HG03060 (cell line): ENCODE results near the gene TMC1.

Experiments used
- ATAC-seq: cut with Tn5 transposase; IDR thresholded peaks from one replicate; pipeline ENCODE4 v1.9.1; 2021; ENCODE audit warnings: low read depth, moderate number of reproducible peaks; ENCODE audit not compliant: unreplicated experiment

TMC1 gene

DNA sequence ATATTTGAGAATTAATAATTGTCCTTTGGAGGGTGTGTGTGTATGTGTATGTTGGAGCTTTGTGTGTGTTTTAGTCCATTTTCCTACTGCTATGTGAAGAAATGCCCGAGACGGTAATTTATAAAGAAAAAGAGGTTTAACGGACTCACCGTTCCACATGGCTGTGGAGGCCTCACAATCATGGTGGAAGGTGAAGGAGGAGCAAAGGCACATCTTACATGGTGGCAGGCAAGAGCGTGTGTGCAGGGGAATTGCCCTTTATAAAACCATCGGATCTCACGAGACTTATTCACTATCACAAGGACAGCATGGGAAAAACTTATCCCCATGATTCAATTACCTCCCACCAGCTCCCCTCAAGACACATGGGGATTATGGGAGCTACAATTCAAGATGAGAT is 44.1 kb downstream of the TMC1 start:
- ATAC-seq = no peak

DNA sequence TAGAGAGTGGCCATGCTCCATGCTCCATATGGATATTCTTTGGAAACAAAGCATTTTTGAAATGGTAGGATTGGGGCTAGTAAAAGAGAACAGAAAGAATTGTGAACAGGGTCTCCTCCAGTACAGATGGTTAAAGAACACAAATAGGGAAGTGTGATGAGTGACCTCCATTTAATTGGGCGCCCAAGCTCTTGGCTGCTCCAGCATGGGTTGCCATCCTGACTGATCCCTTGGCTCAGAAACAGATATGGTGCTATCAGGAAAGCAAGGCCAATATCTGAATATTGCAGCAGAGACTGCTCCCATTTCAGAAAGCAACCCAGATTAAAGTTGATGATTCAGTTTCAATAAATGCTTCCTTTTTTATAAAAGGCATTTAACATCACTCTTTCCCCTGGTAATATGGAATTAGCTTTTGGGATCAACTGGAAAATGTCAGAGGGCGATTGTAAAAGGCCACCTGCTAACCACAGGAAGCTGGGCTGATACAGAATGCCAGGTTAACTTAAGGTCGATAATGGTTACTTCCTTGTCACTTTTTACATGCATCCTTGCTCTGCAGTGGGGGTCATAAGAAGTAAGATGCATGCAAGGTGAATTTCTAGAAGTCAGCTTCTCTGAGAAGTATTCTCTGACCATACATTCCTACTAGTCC is 52.9 kb downstream of the TMC1 start:
- ATAC-seq = no peak

DNA sequence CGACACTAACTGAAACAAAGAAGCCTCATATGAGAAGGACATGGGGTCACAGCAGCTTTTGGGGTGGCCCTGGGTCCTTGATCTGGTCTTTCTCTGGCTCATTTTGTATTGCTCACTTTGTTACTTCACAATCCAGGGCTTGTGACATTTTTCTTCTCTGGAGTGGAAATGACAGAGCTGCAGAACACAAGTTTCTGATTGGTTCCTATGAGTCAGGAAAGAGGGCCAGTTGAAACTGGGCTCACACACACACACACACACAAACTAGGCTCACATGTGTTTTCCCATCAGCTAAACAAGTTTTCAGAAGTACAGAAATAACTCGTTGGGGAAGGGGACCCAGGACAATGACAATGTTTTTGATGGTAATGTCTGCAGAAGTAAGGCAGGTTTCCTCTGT is 54.3 kb downstream of the TMC1 start:
- no peak for ATAC-seq

DNA sequence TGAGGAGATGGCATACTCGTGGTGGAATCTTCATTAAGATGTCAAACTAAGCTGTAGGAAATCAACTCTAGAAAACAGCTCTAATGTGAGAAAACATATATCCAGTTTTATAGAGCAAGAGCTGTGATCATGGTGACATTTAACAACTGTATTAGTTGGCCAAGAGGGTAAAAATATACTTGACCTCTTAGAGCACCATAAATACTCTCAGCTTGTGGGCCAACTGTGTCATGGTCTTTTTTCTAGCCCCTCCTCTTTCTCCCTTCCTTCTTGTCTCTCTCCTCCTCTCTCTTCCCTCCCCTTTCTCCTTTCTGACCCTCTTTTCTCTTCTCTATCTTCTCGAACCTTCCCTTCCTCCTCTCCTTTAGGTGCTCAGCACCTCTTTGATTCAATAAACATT is 54.7 kb downstream of the TMC1 start:
- no peak for ATAC-seq

DNA sequence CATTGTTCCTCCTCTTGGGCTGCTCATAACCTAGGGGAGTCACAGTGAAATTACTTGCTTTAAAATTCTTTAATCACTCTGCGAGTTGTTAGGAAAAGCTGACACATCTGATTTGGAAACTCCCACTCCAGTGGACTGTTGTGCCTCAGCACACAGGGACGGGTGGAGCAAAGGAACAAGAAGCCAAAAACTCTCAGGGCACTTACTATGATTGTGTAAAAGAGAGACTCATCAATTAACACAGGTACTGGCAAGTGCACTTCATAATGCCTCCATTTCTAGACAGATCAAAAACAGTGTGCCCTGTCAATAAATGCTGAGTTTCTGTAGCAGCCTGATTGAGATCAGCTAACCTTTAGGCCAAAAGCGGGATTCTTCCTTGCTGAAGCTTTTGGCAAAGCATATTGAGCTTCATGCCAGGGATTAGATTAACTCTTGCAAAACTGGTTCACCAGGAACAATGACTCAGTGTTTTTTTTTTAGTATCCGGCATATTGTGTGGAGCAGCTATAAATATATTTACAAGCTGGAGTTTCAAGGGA is 55.9 kb downstream of the TMC1 start:
- no peak for ATAC-seq

DNA sequence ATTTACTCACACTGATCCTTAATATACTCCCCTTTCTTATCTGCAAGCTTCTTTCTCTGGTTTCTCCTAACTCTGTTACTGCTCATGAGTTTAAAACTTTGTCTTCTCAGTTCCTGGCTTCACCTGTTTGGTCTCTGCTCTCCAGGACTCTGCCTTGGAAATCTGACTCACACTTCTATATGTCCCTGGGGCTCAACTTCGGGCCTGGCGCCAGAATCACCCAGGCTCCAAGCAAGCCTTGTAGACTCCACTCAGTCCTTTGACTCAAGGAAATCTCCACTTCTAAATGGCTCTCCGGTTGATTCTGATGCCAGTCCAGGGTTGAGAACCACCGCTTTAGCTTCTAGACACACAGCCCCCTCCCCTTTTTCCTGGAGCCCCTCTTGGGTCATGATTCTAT is 57.8 kb downstream of the TMC1 start:
- no peak for ATAC-seq

DNA sequence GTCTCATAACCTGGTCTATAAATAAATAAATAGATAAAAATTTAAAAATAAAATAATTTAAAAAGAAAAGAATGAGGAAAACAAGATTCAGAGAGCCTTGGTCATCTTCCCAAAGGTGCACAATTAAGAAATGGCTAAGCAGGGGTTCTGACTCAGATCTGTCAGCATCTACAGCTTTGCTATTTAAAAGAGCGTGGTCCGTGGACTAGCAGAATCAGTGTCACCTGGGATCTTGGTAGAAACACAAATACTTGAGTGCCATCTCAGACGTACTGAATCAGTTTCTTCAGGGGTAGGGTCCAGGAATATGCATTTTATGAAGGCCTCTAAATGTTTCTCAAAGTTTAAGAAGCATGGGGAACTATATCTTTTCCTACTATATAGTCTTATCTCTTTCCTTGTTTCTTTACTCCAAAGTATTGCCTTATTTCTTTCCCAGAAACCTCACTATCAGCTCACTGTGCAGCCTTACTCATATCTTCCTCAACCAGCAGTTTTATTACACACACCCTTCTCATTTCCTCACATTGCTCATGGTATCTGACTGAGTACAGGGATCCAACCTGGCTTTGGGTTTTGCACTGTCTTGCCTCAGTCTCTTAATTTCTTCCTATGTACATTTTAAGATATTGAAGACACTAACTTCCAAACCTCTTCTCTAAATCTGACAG is 58.6 kb downstream of the TMC1 start:
- no peak for ATAC-seq

DNA sequence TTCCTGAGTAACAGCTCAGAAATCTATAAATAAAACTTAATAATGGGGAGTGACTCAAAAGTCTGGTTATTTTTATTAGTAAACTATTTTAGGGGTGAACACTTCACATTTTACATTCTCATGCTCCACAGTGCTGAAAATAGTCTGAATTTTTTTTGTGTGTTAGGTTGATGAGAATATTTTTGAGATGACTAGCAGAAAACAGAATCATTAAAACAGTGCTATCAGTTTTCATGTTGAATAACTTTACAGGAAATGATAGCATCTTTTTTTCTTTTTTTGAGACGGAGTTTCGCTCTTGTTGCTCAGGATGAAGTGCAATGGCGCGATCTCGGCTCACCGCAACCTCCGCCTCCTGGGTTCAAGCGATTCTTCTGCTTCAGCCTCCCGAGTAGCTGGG is 60.3 kb downstream of the TMC1 start:
- ATAC-seq = no peak

DNA sequence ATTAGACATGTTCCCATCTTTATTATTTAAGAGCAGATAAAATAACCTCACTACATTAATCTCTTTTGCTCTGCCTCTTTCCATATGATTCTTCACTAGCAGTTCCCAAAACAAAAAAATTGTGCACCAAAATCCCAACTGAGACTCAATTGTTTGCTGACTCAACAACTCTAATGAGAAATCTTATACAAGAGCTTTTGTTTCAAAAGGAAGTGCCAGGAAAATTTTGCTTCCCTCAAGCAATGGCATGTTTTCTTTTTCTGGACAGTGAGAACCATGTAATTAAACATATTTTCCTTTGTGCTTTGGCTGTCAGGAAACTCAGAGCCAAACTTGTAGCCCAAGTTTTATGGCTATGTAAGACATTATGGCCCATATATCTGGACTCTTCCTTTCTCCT is 62.0 kb downstream of the TMC1 start:
- no peak for ATAC-seq

DNA sequence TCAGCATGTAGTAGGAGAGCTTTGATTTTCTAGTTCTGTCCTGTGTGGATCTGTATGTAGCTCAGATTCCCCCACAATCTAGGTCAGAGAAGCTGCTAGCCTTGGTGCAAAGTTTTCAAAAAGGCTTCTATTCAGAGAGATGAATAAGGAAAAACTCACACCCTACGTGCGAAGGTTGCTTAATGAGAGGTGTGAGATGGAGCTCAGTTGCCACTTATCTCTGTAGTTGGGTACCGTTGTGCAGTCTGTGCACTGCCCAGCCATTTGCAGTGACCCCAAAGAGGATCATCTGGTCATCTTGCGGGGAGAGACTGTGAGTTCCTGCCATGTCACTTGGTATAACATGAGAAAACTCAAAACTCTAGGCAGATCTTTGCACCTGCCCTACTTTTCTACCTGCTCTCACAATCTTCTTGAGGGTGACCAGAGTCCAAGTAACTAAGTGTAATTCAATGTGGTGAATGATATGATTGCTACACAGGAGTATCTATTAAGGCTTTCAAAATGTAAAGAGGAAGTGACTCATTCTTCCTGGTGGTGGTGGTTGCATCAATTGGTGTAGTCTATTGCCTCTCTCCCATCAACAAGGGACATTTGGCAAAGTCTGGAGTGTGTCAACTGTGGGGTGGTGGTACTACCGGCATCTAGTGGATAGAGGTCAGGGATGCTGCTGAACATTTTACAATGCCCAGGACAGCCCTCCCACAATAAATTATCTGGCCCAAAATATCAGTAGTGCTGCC is 65.2 kb downstream of the TMC1 start:
- no peak for ATAC-seq

DNA sequence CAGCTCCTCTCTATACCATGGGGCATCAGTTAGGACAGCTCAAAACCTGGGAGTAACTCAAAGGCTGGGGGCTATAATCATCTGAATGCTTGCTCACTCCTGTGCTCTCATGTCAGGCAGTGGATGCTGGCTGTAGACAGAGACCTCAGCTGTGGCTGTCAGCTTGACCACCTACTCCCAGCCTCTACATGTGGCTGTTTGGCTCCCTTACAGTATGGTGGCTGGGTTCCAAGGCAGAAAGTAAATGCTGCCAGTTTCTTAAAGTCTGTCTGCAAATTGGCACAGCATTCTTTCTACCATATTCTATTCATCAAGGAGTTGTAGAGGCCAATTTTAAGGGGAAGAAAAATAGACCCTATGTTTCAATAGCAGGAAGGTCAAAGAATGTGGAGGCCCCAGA is 66.9 kb downstream of the TMC1 start:
- ATAC-seq = no peak

DNA sequence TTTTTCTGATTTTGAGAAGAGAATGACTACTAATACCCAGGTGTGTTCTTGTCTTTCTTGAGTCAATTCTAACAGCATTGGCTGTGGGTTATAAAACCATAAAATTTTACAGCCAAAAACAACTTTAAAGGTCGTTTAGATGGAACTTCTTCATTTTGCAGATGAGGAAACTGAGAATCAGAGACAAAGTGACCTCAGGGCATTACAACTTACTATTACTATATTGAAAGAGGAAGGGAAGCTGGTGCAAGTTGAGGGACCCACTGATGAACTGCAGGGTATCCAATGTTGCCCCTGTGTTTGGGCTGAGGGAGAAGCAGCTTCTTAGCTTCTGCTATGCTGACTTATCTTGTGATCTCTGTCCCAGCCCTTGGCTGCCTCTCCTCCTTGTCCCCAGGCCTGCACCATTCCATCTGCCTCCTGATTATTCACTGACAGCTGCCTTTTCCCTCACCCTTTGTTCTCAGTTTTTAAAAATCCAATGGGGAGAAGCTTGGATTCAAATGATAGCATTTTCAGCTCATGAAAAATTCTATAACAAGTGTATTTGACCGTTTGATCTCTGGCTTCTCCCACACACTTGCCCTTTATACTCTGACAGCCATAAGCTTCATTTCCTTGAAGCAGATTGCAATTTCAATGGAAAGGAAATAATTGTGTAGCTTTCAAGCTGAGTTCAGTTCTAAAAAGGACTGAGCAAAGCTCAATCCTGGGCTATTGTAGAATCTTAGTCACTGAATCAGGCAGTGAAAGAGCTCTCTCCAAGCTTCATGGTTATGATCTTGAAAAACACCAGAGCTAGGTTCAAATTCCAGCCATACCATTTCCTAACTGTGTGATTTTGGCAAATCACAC is 68.5 kb downstream of the TMC1 start:
- no peak for ATAC-seq

DNA sequence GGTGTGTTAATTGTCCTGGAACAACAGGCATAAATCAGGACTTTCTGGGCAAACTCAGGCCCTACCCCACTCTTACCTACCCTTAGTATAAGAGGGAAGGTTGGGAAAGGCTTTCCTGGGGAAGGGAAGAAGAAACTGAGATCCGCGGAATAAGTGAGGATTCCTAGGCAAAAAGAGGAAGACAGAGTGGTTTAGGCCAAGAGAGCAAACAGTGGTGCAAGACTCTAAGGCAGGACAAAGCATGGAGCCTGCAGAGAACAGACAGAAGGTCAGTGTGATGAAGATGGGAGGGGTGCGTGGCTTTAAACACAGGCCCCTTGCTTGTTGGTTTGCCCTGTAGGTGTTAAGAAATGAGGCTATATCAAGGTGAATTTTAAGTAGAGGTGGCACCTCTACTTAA is 69.4 kb downstream of the TMC1 start:
- no peak for ATAC-seq

DNA sequence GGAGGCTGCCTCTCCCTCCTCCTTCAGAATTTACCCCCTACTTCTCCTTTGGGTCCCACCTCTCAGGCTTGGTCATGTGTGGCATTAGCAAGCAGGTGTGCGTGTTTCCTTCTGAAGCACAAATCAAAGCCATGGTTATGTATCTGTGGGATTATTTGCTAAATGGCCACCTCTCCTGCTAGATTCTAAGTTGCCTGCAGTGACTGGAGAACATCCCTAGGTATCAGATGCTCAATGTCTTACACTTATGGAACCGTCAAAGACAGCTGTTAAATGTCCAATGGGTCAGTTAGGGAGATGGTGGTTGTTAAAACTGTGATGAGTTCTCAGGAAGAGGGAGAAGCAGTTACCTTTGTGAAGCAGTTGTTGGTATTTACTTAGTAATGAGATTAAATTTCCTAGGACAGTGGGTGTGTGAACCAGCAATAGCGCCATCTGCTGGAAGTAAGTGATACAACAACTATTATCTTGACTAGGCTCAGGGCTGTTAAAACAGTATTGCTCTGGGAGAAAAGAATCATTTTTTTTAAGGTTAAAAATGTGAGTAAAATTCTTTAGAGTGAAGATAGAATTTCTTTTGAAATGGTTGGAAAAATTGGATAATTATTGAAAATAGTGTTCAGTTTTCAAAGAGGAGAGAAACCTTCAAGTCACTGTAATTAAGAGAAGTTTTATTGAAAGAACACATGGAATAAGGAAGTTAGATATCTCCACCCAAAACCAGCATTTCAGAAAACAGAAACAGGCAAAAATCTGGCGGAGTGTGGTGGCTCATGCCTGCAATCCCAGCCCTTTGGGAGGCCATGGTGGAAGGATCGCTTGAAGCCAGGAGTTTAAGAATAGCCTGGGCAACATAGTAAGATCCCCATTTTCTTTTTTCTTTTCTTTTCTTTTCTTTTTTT is 71.3 kb downstream of the TMC1 start:
- peak; percentile 63 for ATAC-seq

DNA sequence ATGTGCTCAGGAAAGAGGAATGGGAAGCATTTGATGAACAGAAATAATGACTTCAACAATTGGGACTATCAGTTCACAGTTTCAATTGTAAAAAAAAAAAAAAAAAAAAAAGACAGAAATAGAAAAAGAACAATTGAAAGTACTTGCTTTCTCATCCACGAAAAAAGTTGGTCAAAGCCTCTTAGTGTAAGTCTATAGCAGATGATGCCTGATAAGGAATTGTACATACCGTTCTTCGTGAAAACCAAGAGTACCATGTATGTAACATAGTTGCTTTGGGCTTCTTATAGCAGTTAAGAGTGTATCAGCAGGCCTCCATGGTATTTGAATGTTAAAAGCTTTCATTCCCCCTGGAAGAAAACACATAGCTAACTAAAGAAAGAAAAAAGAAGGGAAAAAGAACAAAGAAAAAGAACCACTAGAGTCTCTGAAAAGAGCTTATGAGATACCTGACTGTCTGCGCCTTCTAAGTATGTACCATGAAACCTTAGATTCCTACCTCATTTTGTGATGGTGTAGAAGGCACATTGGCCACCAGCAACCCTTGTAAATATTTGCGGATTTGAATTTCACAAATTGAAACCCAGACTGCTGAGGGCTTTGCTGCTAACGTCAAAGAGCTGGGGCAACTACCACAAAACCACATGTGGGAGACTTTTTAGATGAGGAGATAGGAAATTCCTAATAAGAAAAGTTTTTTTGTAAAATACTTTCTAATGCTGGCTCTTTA is 75.2 kb downstream of the TMC1 start:
- no peak for ATAC-seq

DNA sequence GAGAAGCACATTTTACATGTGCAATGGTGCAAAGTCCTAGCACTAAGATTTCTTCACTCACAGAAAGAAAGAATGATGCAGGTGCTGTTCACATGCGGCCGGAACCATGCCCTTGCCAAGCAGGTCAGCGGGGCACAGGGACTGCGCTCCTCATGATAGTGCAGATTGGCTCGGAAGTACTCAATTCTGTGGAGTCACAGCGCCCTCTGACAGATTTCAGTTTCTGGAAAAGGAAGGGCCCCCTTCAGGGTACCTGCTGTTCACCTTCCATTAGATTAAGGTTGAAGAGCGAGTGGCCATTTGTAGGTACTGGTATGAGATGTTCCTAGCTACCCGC is 75.7 kb downstream of the TMC1 start:
- no peak for ATAC-seq

DNA sequence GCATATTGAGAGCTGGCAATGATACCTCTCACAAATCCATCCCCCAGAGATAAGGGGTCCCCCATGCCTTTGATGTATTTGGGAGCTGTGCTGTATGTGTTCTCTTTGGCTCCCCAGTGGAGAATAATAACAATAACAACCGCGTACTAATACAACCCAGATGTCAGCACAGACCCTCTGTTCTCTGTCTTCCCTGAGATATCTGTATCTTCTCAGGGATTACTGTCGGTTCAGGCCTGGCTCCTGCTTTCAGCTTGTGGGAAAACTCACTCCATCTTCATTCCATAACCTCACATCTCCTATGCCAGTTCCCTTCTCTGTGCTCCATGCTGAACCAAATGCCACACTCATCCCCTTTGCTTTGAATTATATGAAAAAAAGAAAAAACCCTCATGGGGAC is 76.2 kb downstream of the TMC1 start:
- no peak for ATAC-seq

DNA sequence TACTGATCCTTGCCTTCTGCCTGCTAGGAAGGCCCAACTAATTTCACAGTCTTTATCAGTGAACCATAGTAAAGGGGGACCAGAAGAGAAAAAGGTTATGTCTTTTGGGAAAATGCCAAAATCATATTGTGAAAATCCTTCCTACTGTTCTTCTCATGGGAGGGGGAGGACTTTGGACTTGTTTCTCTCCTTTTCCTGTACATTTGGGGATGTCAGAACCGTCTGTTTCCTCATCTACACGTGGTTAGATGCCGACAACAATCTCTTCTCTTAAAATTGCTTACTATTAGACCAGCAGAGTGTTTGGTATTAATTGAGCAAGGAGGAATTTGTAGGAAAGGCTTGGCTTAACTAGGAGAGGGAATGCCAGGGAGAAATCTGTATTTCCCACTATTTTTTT is 77.2 kb downstream of the TMC1 start:
- ATAC-seq = no peak

DNA sequence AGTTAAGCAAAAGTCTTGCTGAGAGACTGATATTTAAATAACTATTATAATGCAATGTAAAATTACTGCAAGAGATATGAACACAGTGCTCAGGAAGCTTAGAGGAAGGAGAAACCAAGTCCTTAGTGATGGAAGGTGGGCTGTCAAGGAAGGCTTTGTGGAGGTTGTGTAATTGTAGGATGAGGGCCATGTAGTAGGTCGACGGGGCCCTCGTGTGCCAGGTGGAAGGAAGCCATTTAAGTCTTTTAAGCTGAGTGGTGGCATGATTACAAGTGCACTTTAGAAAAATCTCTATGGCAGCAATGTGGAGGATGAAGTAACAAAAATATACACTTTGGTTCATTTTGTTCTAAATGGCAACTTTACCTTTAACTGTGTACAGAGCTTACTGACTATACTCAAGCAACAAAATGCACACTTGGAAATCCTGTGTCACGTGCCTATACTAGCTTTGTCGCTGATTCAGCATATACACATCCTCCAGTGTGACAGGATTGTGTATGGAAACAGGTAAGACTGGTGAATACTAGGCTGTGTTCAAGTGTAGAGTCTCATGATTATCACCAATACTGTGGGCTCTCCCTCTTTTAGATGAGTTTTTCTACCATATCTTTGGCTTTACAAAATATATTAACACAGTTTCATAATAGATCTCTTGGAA is 78.6 kb downstream of the TMC1 start:
- ATAC-seq = no peak
